Measurements from ENCODE around the gene LGALS12.

The LGALS12 gene

GRCh38 chr11:63507511-63507910 lies 1.6 kb downstream of the LGALS12 start:
- Histone ChIP-seq H3K4me3 (ENCODE audit: low read length) (no peak overlapping the region), H3K4me1 (ENCODE audit: low read length) (no peaks in the 10 kb centered on the region), H3K9me3 (ENCODE audit: insufficient read depth, low read length) (no peaks in the 10 kb centered on the region), H3K27me3 (ENCODE audit: low read depth, low read length) (no peaks in the 10 kb centered on the region), H3K9ac (ENCODE audit: low read length) (no peak overlapping the region), H3K36me3 (replicated peaks; ENCODE audit: low read depth, low read length) (no peaks in the 10 kb centered on the region), H3K79me2 (ENCODE audit: low read length) (no peaks in the 10 kb centered on the region), H2AFZ (ENCODE audit: low read depth, low read length) (no peak overlapping the region), H3K4me2 (ENCODE audit: low read length) (no peak overlapping the region), H4K20me1 (ENCODE audit: insufficient read depth, low read length) (no peaks in the 10 kb centered on the region), H3K27ac (ENCODE audit: low read length) (no peak overlapping the region)
- TF ChIP-seq CTCF (IDR thresholded peaks at IDR 0.05; ENCODE audit: low read depth, low read length) (no peak), EZH2phosphoT487 (IDR thresholded peaks at IDR 0.05; ENCODE audit: low read depth) (no peak)

GRCh38 chr11:63508009-63508408 lies 2.1 kb downstream of the LGALS12 start:
- Histone ChIP-seq H3K4me3 (ENCODE audit: low read length) (no peak overlapping the region), H3K4me1 (ENCODE audit: low read length) (no peaks in the 10 kb centered on the region), H3K9me3 (ENCODE audit: insufficient read depth, low read length) (no peaks in the 10 kb centered on the region), H2AFZ (ENCODE audit: low read depth, low read length) (no peak overlapping the region), H3K9ac (ENCODE audit: low read length) (no peak overlapping the region), H3K36me3 (replicated peaks; ENCODE audit: low read depth, low read length) (no peaks in the 10 kb centered on the region), H3K79me2 (ENCODE audit: low read length) (no peaks in the 10 kb centered on the region), H4K20me1 (ENCODE audit: insufficient read depth, low read length) (no peaks in the 10 kb centered on the region), H3K4me2 (ENCODE audit: low read length) (no peak overlapping the region), H3K27ac (ENCODE audit: low read length) (no peak overlapping the region), H3K27me3 (ENCODE audit: low read depth, low read length) (no peaks in the 10 kb centered on the region)
- TF ChIP-seq EZH2phosphoT487 (IDR thresholded peaks at IDR 0.05; ENCODE audit: low read depth) = no peak
- TF ChIP-seq CTCF (IDR thresholded peaks at IDR 0.05; ENCODE audit: low read depth, low read length) = peak; percentile 65

GRCh38 chr11:63508745-63509144 lies 2.9 kb downstream of the LGALS12 start:
- no peaks in the 10 kb centered on the region for H3K4me1 ChIP-seq (ENCODE audit: low read length)
- no peak overlapping the region for H3K4me3 ChIP-seq (ENCODE audit: low read length)
- no peaks in the 10 kb centered on the region for H3K79me2 ChIP-seq (ENCODE audit: low read length)
- no peak overlapping the region for H2AFZ ChIP-seq (ENCODE audit: low read depth, low read length)
- no peaks in the 10 kb centered on the region for H3K9me3 ChIP-seq (ENCODE audit: insufficient read depth, low read length)
- no peaks in the 10 kb centered on the region for H3K36me3 ChIP-seq (replicated peaks; ENCODE audit: low read depth, low read length)
- no peak overlapping the region for H3K27ac ChIP-seq (ENCODE audit: low read length)
- H3K27me3 ChIP-seq (ENCODE audit: low read depth, low read length) = no peaks in the 10 kb centered on the region
- H3K4me2 ChIP-seq (ENCODE audit: low read length) = no peak overlapping the region
- no peak overlapping the region for H3K9ac ChIP-seq (ENCODE audit: low read length)
- TF ChIP-seq CTCF (IDR thresholded peaks at IDR 0.05; ENCODE audit: low read depth, low read length) = no peak
- TF ChIP-seq EZH2phosphoT487 (IDR thresholded peaks at IDR 0.05; ENCODE audit: low read depth) = no peak
- no peaks in the 10 kb centered on the region for H4K20me1 ChIP-seq (ENCODE audit: insufficient read depth, low read length)

- H3K27me3 ChIP-seq (ENCODE audit: low read depth, low read length) = no peaks in the 10 kb centered on the region
- H3K4me1 ChIP-seq (ENCODE audit: low read length) = no peaks in the 10 kb centered on the region
- H3K9me3 ChIP-seq (ENCODE audit: insufficient read depth, low read length) = no peaks in the 10 kb centered on the region
- H3K4me2 ChIP-seq (ENCODE audit: low read length) = no peak overlapping the region
- no peak overlapping the region for H3K9ac ChIP-seq (ENCODE audit: low read length)
- no peaks in the 10 kb centered on the region for H4K20me1 ChIP-seq (ENCODE audit: insufficient read depth, low read length)
- TF ChIP-seq CTCF (IDR thresholded peaks at IDR 0.05; ENCODE audit: low read depth, low read length) = no peak
- no peak for TF ChIP-seq EZH2phosphoT487 (IDR thresholded peaks at IDR 0.05; ENCODE audit: low read depth)
- no peaks in the 10 kb centered on the region for H3K79me2 ChIP-seq (ENCODE audit: low read length)
- no peak overlapping the region for H3K27ac ChIP-seq (ENCODE audit: low read length)
- H3K36me3 ChIP-seq (replicated peaks; ENCODE audit: low read depth, low read length) = no peaks in the 10 kb centered on the region
- no peak overlapping the region for H3K4me3 ChIP-seq (ENCODE audit: low read length)
- H2AFZ ChIP-seq (ENCODE audit: low read depth, low read length) = no peak overlapping the region
These were observed 4.6 kb downstream of the LGALS12 start for GRCh38 chr11:63510360-63511047.

Measured in OCI-LY3 (cell line).